ENCODE data around the gene SLC12A8. TPM values are rescaled to one million over a fixed set of nuclear protein-coding genes. Genes with fewer than 3 reads are reported as not detected.

Gene SLC12A8
- polyA plus RNA-seq, 1 donor = 21.6 TPM

DNA sequence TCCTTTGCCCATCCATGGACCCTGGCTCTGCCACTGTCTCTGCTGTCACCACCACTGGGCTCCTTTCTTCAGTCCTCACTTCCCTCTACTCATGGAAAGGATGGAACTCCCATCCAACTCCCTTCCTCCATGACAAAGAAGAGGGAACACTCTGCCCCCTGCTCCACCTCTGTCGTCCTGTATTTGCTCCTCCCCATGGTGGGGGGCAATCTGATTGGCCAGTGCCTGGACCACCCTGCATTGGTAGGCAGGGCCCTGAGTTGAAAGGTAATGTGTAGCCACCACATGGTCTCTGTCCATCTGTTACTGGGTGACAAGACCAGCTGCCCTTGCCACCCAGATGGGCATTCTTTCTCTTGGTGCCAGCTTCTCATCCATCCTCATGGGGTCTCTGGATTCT, 136.1 kb downstream of the SLC12A8 start:
- DNase-seq = no peak
- Histone ChIP-seq H3K4me3 (ENCODE audit: low read length) (no peak overlapping the region), H3K9me3 (ENCODE audit: control insufficient read depth, low read depth, low read length) (no peaks in the 10 kb centered on the region), H3K36me3 (ENCODE audit: control insufficient read depth, insufficient read depth, low read length) (peaks cover 15% of the 10 kb centered on the region), H3K27me3 (ENCODE audit: control insufficient read depth, insufficient read depth, low read length) (no peaks in the 10 kb centered on the region), H3K27ac (ENCODE audit: low read length) (no peak overlapping the region), H3K4me1 (ENCODE audit: control insufficient read depth, insufficient read depth, low read length) (no peaks in the 10 kb centered on the region)
- no CpG with 5 or more reads among the region's 1 CpG for WGBS (ENCODE audit: insufficient coverage, low lambda C conversion rate)

DNA sequence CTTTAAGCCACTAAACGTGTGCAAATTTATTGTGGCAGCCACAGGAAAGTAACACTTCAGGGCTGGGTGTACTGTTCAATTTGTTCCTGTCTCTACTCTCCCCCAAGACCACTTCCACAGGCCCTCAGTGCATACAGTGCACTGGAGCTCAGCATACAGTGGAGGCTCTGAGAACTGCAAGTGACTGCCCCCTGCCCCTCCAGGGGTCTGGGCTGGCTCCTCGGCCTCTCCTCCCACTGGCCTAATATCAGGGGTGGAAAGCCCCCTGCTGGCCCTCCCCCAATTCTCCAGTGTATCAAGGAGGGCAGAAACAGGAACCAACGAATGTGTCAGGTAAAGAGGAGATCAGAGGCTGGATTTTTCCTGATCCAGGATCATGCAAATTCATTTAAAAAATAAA, 136.8 kb downstream of the SLC12A8 start:
- no peak for DNase-seq
- Histone ChIP-seq H3K27me3 (ENCODE audit: control insufficient read depth, insufficient read depth, low read length) (no peaks in the 10 kb centered on the region), H3K4me1 (ENCODE audit: control insufficient read depth, insufficient read depth, low read length) (no peaks in the 10 kb centered on the region), H3K9me3 (ENCODE audit: control insufficient read depth, low read depth, low read length) (no peaks in the 10 kb centered on the region), H3K27ac (ENCODE audit: low read length) (no peak overlapping the region), H3K4me3 (ENCODE audit: low read length) (no peak overlapping the region), H3K36me3 (ENCODE audit: control insufficient read depth, insufficient read depth, low read length) (peaks cover 13% of the 10 kb centered on the region)
- no CpG with 5 or more reads among the region's 3 CpGs for WGBS (ENCODE audit: insufficient coverage, low lambda C conversion rate)

DNA sequence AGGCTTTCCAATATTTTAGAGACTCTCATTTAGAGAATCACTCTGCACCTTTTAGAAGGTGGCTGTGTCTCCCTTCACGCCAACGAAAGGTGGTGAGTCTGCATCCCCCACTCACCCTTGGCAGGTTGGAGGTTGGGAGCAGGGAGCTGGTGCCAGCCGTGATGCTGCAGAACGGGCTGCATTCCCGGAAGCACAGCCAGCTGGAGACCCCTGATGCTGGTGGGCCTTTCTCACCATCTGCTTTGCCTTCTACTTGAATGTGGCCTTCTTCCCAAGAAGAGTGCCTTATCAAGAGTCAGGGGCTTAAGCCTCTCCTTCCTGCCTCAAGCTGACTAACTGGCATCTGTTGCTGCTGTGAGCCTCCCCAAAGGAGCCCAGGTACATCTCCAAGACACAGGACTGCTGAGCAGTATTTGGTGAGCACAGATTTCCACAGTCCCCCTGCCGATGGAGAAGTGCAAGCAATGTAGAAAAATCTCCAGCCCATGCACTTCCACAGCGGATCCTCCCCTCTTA, 139.1 kb downstream of the SLC12A8 start:
- Histone ChIP-seq H3K36me3 (ENCODE audit: control insufficient read depth, insufficient read depth, low read length) (peaks cover 5% of the 10 kb centered on the region), H3K27ac (ENCODE audit: low read length) (no peak overlapping the region), H3K27me3 (ENCODE audit: control insufficient read depth, insufficient read depth, low read length) (no peaks in the 10 kb centered on the region), H3K4me1 (ENCODE audit: control insufficient read depth, insufficient read depth, low read length) (no peaks in the 10 kb centered on the region), H3K4me3 (ENCODE audit: low read length) (no peak overlapping the region), H3K9me3 (ENCODE audit: control insufficient read depth, low read depth, low read length) (no peaks in the 10 kb centered on the region)
- WGBS (ENCODE audit: insufficient coverage, low lambda C conversion rate) = no CpG with 5 or more reads among the region's 7 CpGs
- DNase-seq = no peak

DNA sequence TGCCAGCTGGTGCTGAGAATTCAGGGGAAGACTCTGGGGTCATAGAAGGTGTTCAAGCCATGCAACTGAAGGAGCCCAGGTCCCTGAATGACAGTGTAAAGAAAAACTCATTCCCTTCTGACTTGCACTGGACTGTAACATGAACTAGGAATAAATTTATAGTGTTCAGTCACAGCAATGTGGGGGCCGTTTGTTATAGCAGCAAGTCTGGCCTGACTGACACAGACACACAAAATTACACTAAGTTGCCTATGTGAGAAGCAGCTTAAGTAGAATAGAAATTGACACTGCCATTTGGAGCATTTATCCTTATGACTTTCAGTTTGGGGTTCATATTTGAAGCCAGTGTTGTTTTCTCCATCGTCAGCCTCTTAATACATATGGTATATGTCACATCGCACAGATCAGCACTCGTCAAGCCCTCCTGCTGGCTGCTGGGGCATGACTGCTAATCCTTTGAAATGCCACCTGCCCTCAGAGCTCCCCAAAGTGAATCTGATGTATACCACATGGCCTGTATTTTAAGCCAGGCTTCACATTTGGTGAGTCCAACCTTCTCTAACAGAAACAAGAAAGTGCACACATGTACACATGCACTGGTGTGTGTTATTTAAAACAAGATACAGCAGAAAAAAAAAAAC, 139.7 kb downstream of the SLC12A8 start:
- Histone ChIP-seq H3K4me3 (ENCODE audit: low read length) (no peak overlapping the region), H3K27me3 (ENCODE audit: control insufficient read depth, insufficient read depth, low read length) (no peaks in the 10 kb centered on the region), H3K27ac (ENCODE audit: low read length) (no peak overlapping the region), H3K9me3 (ENCODE audit: control insufficient read depth, low read depth, low read length) (no peaks in the 10 kb centered on the region), H3K4me1 (ENCODE audit: control insufficient read depth, insufficient read depth, low read length) (no peaks in the 10 kb centered on the region), H3K36me3 (ENCODE audit: control insufficient read depth, insufficient read depth, low read length) (peaks cover 5% of the 10 kb centered on the region)
- no CpG with 5 or more reads among the region's 4 CpGs for WGBS (ENCODE audit: insufficient coverage, low lambda C conversion rate)
- DNase-seq = no peak

DNA sequence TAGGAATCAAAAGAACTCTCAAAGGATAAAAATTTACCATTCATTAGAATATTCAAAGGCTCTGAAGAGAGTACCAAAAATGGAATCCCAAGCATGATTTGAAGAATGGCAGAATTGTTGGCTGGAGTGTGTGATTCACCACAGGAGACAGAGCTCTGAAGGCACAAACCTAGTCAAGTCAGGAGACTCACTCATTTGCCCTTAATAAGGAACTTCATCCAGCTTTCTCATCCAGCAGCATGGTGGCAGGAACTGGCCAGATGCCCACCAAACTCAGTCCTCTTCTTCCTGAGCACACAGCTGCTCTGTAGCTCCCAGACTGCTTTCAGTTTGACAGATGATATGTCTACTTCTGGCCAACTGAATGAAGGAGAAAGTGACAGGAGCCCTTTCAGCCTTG, 140.2 kb downstream of the SLC12A8 start:
- Histone ChIP-seq H3K27me3 (ENCODE audit: control insufficient read depth, insufficient read depth, low read length) (no peaks in the 10 kb centered on the region), H3K4me1 (ENCODE audit: control insufficient read depth, insufficient read depth, low read length) (no peaks in the 10 kb centered on the region), H3K4me3 (ENCODE audit: low read length) (no peak overlapping the region), H3K9me3 (ENCODE audit: control insufficient read depth, low read depth, low read length) (no peaks in the 10 kb centered on the region), H3K36me3 (ENCODE audit: control insufficient read depth, insufficient read depth, low read length) (peaks cover 2% of the 10 kb centered on the region), H3K27ac (ENCODE audit: low read length) (no peak overlapping the region)
- DNase-seq = no peak

DNA sequence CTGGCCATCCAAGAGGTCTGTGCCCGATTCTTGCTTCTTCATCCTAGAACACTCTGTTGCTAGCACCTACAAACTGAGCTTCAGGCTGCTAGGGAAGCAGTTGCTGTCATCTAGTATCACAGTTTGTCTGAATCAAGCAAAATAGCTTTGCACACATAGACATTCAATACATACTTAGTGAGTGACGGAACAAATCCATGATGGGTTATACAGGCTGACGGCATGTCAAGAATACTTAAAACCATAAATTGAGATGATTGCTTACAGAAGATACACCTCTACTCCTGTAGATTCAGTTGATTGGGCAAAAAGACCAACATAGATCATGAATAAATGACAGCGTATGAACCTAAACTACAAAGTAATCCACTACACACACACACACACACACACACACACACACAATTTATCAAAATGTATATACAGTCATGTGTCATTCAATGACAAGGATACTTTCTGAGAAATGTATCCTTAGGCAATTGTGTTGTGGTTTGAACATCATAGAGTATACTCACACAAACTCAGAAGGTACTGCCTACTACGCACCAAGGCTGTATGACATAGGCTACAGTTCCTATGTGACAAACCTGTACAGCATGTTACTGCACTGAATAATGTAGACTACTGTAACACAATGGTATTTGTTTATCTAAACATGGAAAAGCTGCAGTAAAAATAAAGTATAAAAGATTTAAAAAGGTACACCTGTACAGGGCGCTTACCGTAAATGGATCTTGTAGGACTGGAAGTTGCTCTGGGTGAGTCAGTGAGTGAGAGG, 142.4 kb downstream of the SLC12A8 start:
- H3K9me3 ChIP-seq (ENCODE audit: control insufficient read depth, low read depth, low read length) = no peaks in the 10 kb centered on the region
- H3K27ac ChIP-seq (ENCODE audit: low read length) = no peak overlapping the region
- H3K4me3 ChIP-seq (ENCODE audit: low read length) = no peak overlapping the region
- DNase-seq = no peak
- no peaks in the 10 kb centered on the region for H3K27me3 ChIP-seq (ENCODE audit: control insufficient read depth, insufficient read depth, low read length)
- whole genome bisulfite sequencing (ENCODE audit: insufficient coverage, low lambda C conversion rate) = no CpG with 5 or more reads among the region's 7 CpGs
- no peaks in the 10 kb centered on the region for H3K4me1 ChIP-seq (ENCODE audit: control insufficient read depth, insufficient read depth, low read length)
- no peaks in the 10 kb centered on the region for H3K36me3 ChIP-seq (ENCODE audit: control insufficient read depth, insufficient read depth, low read length)

DNA sequence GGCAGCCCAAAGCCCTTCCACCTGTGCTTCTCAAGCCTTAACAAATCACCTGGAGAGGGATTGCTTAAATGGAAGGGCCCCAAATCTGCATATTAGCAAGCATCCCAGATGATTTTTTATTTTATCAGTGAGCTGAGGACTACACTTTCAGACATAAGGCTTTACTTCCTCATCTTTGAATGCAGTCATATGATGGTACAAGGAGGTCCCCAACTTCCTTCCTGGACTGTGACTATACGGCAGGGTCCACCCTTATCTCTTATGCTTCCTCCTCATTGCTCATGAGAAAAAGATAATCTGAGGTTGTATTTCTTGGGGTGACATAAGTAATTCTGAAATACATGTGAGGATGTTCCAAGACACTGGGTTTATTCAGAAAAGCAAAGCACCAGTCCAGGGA, 143.1 kb downstream of the SLC12A8 start:
- DNase-seq = no peak
- WGBS (ENCODE audit: insufficient coverage, low lambda C conversion rate) = no CpG with 5 or more reads among the region's 1 CpG
- Histone ChIP-seq H3K4me3 (ENCODE audit: low read length) (no peak overlapping the region), H3K27ac (ENCODE audit: low read length) (no peak overlapping the region), H3K9me3 (ENCODE audit: control insufficient read depth, low read depth, low read length) (no peaks in the 10 kb centered on the region), H3K36me3 (ENCODE audit: control insufficient read depth, insufficient read depth, low read length) (no peaks in the 10 kb centered on the region), H3K27me3 (ENCODE audit: control insufficient read depth, insufficient read depth, low read length) (no peaks in the 10 kb centered on the region), H3K4me1 (ENCODE audit: control insufficient read depth, insufficient read depth, low read length) (no peaks in the 10 kb centered on the region)

DNA sequence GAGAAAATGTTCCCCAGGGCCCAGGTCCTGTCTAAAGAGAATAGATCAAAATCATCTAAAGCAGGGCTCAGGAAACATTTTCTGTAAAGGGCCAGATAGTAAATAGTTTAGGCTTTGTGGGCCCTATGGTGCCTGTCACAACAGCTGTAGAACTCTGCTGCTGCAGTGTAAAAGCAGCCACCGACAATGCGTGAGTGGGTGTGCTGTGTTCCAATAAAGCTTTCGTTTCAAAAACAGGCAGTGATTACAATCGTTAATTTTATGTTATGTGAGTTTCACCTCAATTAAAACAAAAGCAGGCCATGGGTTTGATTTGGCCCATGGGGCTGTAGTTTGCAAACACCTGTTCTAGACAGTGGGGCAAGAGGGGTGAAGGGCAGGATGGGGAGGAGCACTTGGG, 144.3 kb downstream of the SLC12A8 start:
- Histone ChIP-seq H3K9me3 (ENCODE audit: control insufficient read depth, low read depth, low read length) (no peaks in the 10 kb centered on the region), H3K4me3 (ENCODE audit: low read length) (no peak overlapping the region), H3K27me3 (ENCODE audit: control insufficient read depth, insufficient read depth, low read length) (no peaks in the 10 kb centered on the region), H3K36me3 (ENCODE audit: control insufficient read depth, insufficient read depth, low read length) (no peaks in the 10 kb centered on the region), H3K4me1 (ENCODE audit: control insufficient read depth, insufficient read depth, low read length) (no peaks in the 10 kb centered on the region), H3K27ac (ENCODE audit: low read length) (no peak overlapping the region)
- DNase-seq = no peak
- WGBS (ENCODE audit: insufficient coverage, low lambda C conversion rate) = 80% methylated on average over 2 of the region's 4 CpGs

DNA sequence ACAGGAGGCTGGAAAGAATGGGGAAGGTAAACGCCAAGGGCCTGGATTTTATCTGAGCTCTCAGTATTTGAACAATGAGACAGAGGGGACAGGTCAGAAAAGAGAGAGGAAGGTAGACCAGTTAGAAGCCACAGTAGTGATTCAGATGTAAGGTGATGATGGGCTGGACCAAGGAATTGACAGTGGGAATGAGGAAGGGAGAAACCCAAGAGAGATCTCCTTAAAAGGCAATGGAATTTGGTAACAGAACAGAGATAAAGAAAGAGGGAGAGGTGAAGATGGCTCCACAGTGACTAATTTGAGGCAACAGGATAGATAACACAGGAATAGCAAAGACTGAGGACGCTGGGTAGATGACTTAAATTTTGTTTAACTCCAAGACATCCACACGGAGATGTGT, 145.3 kb downstream of the SLC12A8 start:
- H3K36me3 ChIP-seq (ENCODE audit: control insufficient read depth, insufficient read depth, low read length) = no peaks in the 10 kb centered on the region
- no peak overlapping the region for H3K27ac ChIP-seq (ENCODE audit: low read length)
- DNase-seq = no peak
- no peak overlapping the region for H3K4me3 ChIP-seq (ENCODE audit: low read length)
- peaks cover 2% of the 10 kb centered on the region for H3K27me3 ChIP-seq (ENCODE audit: control insufficient read depth, insufficient read depth, low read length)
- no peaks in the 10 kb centered on the region for H3K4me1 ChIP-seq (ENCODE audit: control insufficient read depth, insufficient read depth, low read length)
- 34% methylated on average over 2 of the region's 3 CpGs for WGBS (ENCODE audit: insufficient coverage, low lambda C conversion rate)
- H3K9me3 ChIP-seq (ENCODE audit: control insufficient read depth, low read depth, low read length) = no peaks in the 10 kb centered on the region

DNA sequence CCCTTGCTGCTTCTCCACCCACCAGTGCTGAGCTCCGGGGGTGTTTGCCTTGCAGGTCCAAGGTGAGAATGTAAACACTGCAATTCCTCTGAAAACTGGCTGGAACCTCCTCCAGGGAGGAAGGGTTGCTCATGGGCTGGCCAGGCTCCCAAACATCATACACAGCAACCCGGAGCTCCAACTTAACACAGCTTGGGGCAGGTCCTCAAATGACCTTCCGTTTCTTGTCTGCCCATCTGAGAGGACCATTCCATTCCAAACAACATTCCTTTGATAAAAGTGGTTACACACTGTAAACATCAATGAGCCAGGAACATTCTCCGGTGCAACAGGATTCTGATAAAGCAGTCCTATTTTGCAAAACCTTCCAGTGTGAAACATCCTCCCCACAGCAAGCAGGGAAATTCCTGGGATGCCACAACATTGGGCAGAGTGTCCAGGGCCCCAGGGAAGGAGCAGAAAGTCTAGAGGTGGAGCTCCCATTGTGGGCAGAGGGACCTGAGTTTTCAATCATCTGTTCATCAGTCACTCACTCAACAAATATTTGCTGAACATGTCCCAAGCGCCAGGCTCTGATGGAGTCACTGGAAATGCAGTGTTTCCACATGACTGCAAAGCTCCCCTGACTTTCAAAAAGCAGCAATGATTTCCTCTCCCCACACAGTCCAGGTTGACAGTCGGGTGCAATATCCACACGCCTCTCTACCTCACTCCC, 149.5 kb downstream of the SLC12A8 start:
- H3K4me3 ChIP-seq (ENCODE audit: low read length) = no peak overlapping the region
- WGBS (ENCODE audit: insufficient coverage, low lambda C conversion rate) = 62% methylated on average over 2 of the region's 7 CpGs
- no peak for DNase-seq

More for the DNA sequence above, 149.5 kb downstream of the SLC12A8 start:
- H3K36me3 ChIP-seq (ENCODE audit: control insufficient read depth, insufficient read depth, low read length) = no peaks in the 10 kb centered on the region
- no peaks in the 10 kb centered on the region for H3K9me3 ChIP-seq (ENCODE audit: control insufficient read depth, low read depth, low read length)
- no peaks in the 10 kb centered on the region for H3K4me1 ChIP-seq (ENCODE audit: control insufficient read depth, insufficient read depth, low read length)
- peaks cover 2% of the 10 kb centered on the region for H3K27me3 ChIP-seq (ENCODE audit: control insufficient read depth, insufficient read depth, low read length)
- H3K27ac ChIP-seq (ENCODE audit: low read length) = no peak overlapping the region

Measured in large intestine (tissue), 3 donors.